ENCODE measurements around the gene RALBP1. TPM values are rescaled to one million over a fixed set of nuclear protein-coding genes. Genes with fewer than 3 reads are reported as not detected.

Gene RALBP1
- total RNA-seq, 1 experiment from 2014 or later, result 40.4 TPM

- no peaks in the 10 kb centered on the region for H3K4me1 ChIP-seq (ENCODE audit: low read length)
- H4K20me1 ChIP-seq (ENCODE audit: insufficient read depth, low read depth, low read length), result no peaks in the 10 kb centered on the region
- H3K4me3 ChIP-seq (ENCODE audit: low read length), result no peak overlapping the region
- no peak for DNase-seq
- H3K27ac ChIP-seq (ENCODE audit: low read length), result no peak overlapping the region
- no peaks in the 10 kb centered on the region for H3K79me2 ChIP-seq (ENCODE audit: low read length)
- no peaks in the 10 kb centered on the region for H3K27me3 ChIP-seq (ENCODE audit: low read length)
- no peak overlapping the region for H2AFZ ChIP-seq (ENCODE audit: low read length)
- no peaks in the 10 kb centered on the region for H3K9me2 ChIP-seq (replicated peaks; ENCODE audit: insufficient read depth, low read length)
- H3K9ac ChIP-seq (ENCODE audit: low read length), result no peak overlapping the region
- no peak overlapping the region for H3K4me2 ChIP-seq (ENCODE audit: low read depth, low read length, poor library complexity, severe bottlenecking)
- H3K36me3 ChIP-seq (ENCODE audit: insufficient read depth, low read length), result peaks cover 9% of the 10 kb centered on the region; the same call in 1 of the 2 replicates
- no peaks in the 10 kb centered on the region for H3K9me3 ChIP-seq (ENCODE audit: low read length)
Observed at GRCh38 chr18:9537677-9538076, 62.4 kb downstream of the RALBP1 start.

- Histone ChIP-seq H3K36me3 (ENCODE audit: insufficient read depth, low read length) (no peaks in the 10 kb centered on the region), H2AFZ (ENCODE audit: low read length) (no peak overlapping the region), H3K4me2 (ENCODE audit: low read depth, low read length, poor library complexity, severe bottlenecking) (no peak overlapping the region)
Observed at GRCh38 chr18:9539283-9539682, 64.0 kb downstream of the RALBP1 start.

GRCh38 chr18:9539938-9540337 is 64.6 kb downstream of the RALBP1 start:
- H4K20me1 ChIP-seq (ENCODE audit: insufficient read depth, low read depth, low read length), result no peaks in the 10 kb centered on the region
- no peaks in the 10 kb centered on the region for H3K4me1 ChIP-seq (ENCODE audit: low read length)
- H3K9me3 ChIP-seq (ENCODE audit: low read length), result no peaks in the 10 kb centered on the region
- no peak overlapping the region for H3K9ac ChIP-seq (ENCODE audit: low read length)
- no peaks in the 10 kb centered on the region for H3K79me2 ChIP-seq (ENCODE audit: low read length)
- H3K4me2 ChIP-seq (ENCODE audit: low read depth, low read length, poor library complexity, severe bottlenecking), result no peak overlapping the region
- DNase-seq, result no peak
- H3K36me3 ChIP-seq (ENCODE audit: insufficient read depth, low read length), result no peaks in the 10 kb centered on the region
- H2AFZ ChIP-seq (ENCODE audit: low read length), result no peak overlapping the region
- H3K9me2 ChIP-seq (replicated peaks; ENCODE audit: insufficient read depth, low read length), result no peaks in the 10 kb centered on the region
- H3K27ac ChIP-seq (ENCODE audit: low read length), result no peak overlapping the region
- H3K27me3 ChIP-seq (ENCODE audit: low read length), result no peaks in the 10 kb centered on the region
- no peak overlapping the region for H3K4me3 ChIP-seq (ENCODE audit: low read length)

More at GRCh38 chr18:9539283-9539682, 64.0 kb downstream of the RALBP1 start:
- Histone ChIP-seq H3K27ac (ENCODE audit: low read length) (no peak overlapping the region), H3K9me3 (ENCODE audit: low read length) (no peaks in the 10 kb centered on the region), H3K9me2 (replicated peaks; ENCODE audit: insufficient read depth, low read length) (no peaks in the 10 kb centered on the region), H3K4me1 (ENCODE audit: low read length) (no peaks in the 10 kb centered on the region), H3K9ac (ENCODE audit: low read length) (no peak overlapping the region), H3K79me2 (ENCODE audit: low read length) (no peaks in the 10 kb centered on the region), H3K4me3 (ENCODE audit: low read length) (no peak overlapping the region), H4K20me1 (ENCODE audit: insufficient read depth, low read depth, low read length) (no peaks in the 10 kb centered on the region), H3K27me3 (ENCODE audit: low read length) (no peaks in the 10 kb centered on the region)
- no peak for DNase-seq

- H3K27ac ChIP-seq (ENCODE audit: low read length), result no peak overlapping the region
- no peaks in the 10 kb centered on the region for H3K9me3 ChIP-seq (ENCODE audit: low read length)
- peaks cover 6% of the 10 kb centered on the region; the same call in 1 of the 2 replicates for H3K36me3 ChIP-seq (ENCODE audit: insufficient read depth, low read length)
- H3K4me2 ChIP-seq (ENCODE audit: low read depth, low read length, poor library complexity, severe bottlenecking), result no peak overlapping the region
- no peak overlapping the region for H3K4me3 ChIP-seq (ENCODE audit: low read length)
- no peak for DNase-seq
- no peaks in the 10 kb centered on the region for H3K9me2 ChIP-seq (replicated peaks; ENCODE audit: insufficient read depth, low read length)
- H3K27me3 ChIP-seq (ENCODE audit: low read length), result no peaks in the 10 kb centered on the region
- H3K9ac ChIP-seq (ENCODE audit: low read length), result no peak overlapping the region
- H4K20me1 ChIP-seq (ENCODE audit: insufficient read depth, low read depth, low read length), result no peaks in the 10 kb centered on the region
- H2AFZ ChIP-seq (ENCODE audit: low read length), result no peak overlapping the region
- no peaks in the 10 kb centered on the region for H3K79me2 ChIP-seq (ENCODE audit: low read length)
- no peaks in the 10 kb centered on the region for H3K4me1 ChIP-seq (ENCODE audit: low read length)
Observed at GRCh38 chr18:9542924-9543323, 67.6 kb downstream of the RALBP1 start.

- no peaks in the 10 kb centered on the region for H3K79me2 ChIP-seq (ENCODE audit: low read length)
- no peaks in the 10 kb centered on the region for H4K20me1 ChIP-seq (ENCODE audit: insufficient read depth, low read depth, low read length)
- H3K36me3 ChIP-seq (ENCODE audit: insufficient read depth, low read length), result peaks cover 15% of the 10 kb centered on the region; the same call in 1 of the 2 replicates
- H3K9ac ChIP-seq (ENCODE audit: low read length), result no peak overlapping the region
- no peak overlapping the region for H3K4me2 ChIP-seq (ENCODE audit: low read depth, low read length, poor library complexity, severe bottlenecking)
- no peaks in the 10 kb centered on the region for H3K9me3 ChIP-seq (ENCODE audit: low read length)
- H2AFZ ChIP-seq (ENCODE audit: low read length), result no peak overlapping the region
- no peak overlapping the region for H3K4me3 ChIP-seq (ENCODE audit: low read length)
- no peaks in the 10 kb centered on the region for H3K9me2 ChIP-seq (replicated peaks; ENCODE audit: insufficient read depth, low read length)
- H3K27me3 ChIP-seq (ENCODE audit: low read length), result no peaks in the 10 kb centered on the region
- no peak overlapping the region for H3K27ac ChIP-seq (ENCODE audit: low read length)
- DNase-seq, result no peak
- H3K4me1 ChIP-seq (ENCODE audit: low read length), result no peaks in the 10 kb centered on the region
Observed at GRCh38 chr18:9545029-9545428, 69.7 kb downstream of the RALBP1 start.

- H4K20me1 ChIP-seq (ENCODE audit: insufficient read depth, low read depth, low read length), result no peaks in the 10 kb centered on the region
- H3K27me3 ChIP-seq (ENCODE audit: low read length), result no peaks in the 10 kb centered on the region
- no peaks in the 10 kb centered on the region for H3K79me2 ChIP-seq (ENCODE audit: low read length)
- no peak for DNase-seq
- H3K4me3 ChIP-seq (ENCODE audit: low read length), result no peak overlapping the region
- no peak overlapping the region for H3K9ac ChIP-seq (ENCODE audit: low read length)
- H3K9me3 ChIP-seq (ENCODE audit: low read length), result no peaks in the 10 kb centered on the region
- no peak overlapping the region for H3K27ac ChIP-seq (ENCODE audit: low read length)
- no peaks in the 10 kb centered on the region for H3K9me2 ChIP-seq (replicated peaks; ENCODE audit: insufficient read depth, low read length)
- no peak overlapping the region for H2AFZ ChIP-seq (ENCODE audit: low read length)
- peaks cover 15% of the 10 kb centered on the region; the same call in 1 of the 2 replicates for H3K36me3 ChIP-seq (ENCODE audit: insufficient read depth, low read length)
- no peak overlapping the region for H3K4me2 ChIP-seq (ENCODE audit: low read depth, low read length, poor library complexity, severe bottlenecking)
- H3K4me1 ChIP-seq (ENCODE audit: low read length), result no peaks in the 10 kb centered on the region
Observed at GRCh38 chr18:9546468-9546867, 71.2 kb downstream of the RALBP1 start.

- Histone ChIP-seq H3K79me2 (ENCODE audit: low read length) (0 out of 2 replicates have a peak, but pooled peaks cover 7% of the 10 kb centered on the region), H3K36me3 (ENCODE audit: insufficient read depth, low read length) (peaks cover 23% of the 10 kb centered on the region)
Observed at GRCh38 chr18:9547782-9548181, 72.5 kb downstream of the RALBP1 start.

GRCh38 chr18:9549405-9549804 is 74.1 kb downstream of the RALBP1 start:
- DNase-seq, result no peak
- peaks cover 35% of the 10 kb centered on the region for H3K36me3 ChIP-seq (ENCODE audit: insufficient read depth, low read length)
- H3K4me2 ChIP-seq (ENCODE audit: low read depth, low read length, poor library complexity, severe bottlenecking), result no peak overlapping the region

More at GRCh38 chr18:9547782-9548181, 72.5 kb downstream of the RALBP1 start:
- no peak overlapping the region for H3K4me2 ChIP-seq (ENCODE audit: low read depth, low read length, poor library complexity, severe bottlenecking)
- H3K9me2 ChIP-seq (replicated peaks; ENCODE audit: insufficient read depth, low read length), result no peaks in the 10 kb centered on the region
- no peak overlapping the region for H3K27ac ChIP-seq (ENCODE audit: low read length)
- no peak overlapping the region for H2AFZ ChIP-seq (ENCODE audit: low read length)
- H3K4me3 ChIP-seq (ENCODE audit: low read length), result no peak overlapping the region
- no peaks in the 10 kb centered on the region for H3K27me3 ChIP-seq (ENCODE audit: low read length)
- no peak for DNase-seq
- no peaks in the 10 kb centered on the region for H3K4me1 ChIP-seq (ENCODE audit: low read length)
- H3K9me3 ChIP-seq (ENCODE audit: low read length), result peaks cover 3% of the 10 kb centered on the region
- H4K20me1 ChIP-seq (ENCODE audit: insufficient read depth, low read depth, low read length), result no peaks in the 10 kb centered on the region
- H3K9ac ChIP-seq (ENCODE audit: low read length), result no peak overlapping the region

More at GRCh38 chr18:9549405-9549804, 74.1 kb downstream of the RALBP1 start:
- Histone ChIP-seq H3K4me1 (ENCODE audit: low read length) (no peaks in the 10 kb centered on the region), H3K9me3 (ENCODE audit: low read length) (peaks cover 8% of the 10 kb centered on the region), H3K4me3 (ENCODE audit: low read length) (no peak overlapping the region), H3K27me3 (ENCODE audit: low read length) (no peaks in the 10 kb centered on the region), H2AFZ (ENCODE audit: low read length) (no peak overlapping the region), H3K79me2 (ENCODE audit: low read length) (0 out of 2 replicates have a peak, but pooled peaks cover 8% of the 10 kb centered on the region), H3K9me2 (replicated peaks; ENCODE audit: insufficient read depth, low read length) (no peaks in the 10 kb centered on the region), H3K9ac (ENCODE audit: low read length) (no peak overlapping the region), H4K20me1 (ENCODE audit: insufficient read depth, low read depth, low read length) (no peaks in the 10 kb centered on the region), H3K27ac (ENCODE audit: low read length) (no peak overlapping the region)

Measured in Karpas-422 (cell line).